Type B pancreatic cell (in vitro differentiated cells): ENCODE results near the gene C9orf78. TPM values are rescaled to one million over a fixed set of nuclear protein-coding genes. Genes with fewer than 3 reads are reported as not detected.

Source experiments
- DNase-seq: peaks from one replicate; pipeline ENCODE4 v3.0.0; 2021; ENCODE audit warnings: mixed read lengths; ENCODE audit not compliant: unreplicated experiment; ENCODE audit errors: extremely low spot score
- H3K27ac Mint-ChIP-seq: 2 replicates; pipeline ENCODE4 v1.8.0; 2021; ENCODE audit warnings: mild to moderate bottlenecking, mixed read lengths
- H3K27me3 Mint-ChIP-seq: 2 replicates; pipeline ENCODE4 v1.8.0; 2021; ENCODE audit warnings: mixed read lengths
- H3K36me3 Mint-ChIP-seq: 2 replicates; pipeline ENCODE4 v1.8.0; 2021; ENCODE audit warnings: mixed read lengths
- H3K4me1 Mint-ChIP-seq: one replicate; pipeline ENCODE4 v1.8.0; 2021; ENCODE audit warnings: mixed read lengths; ENCODE audit not compliant: unreplicated experiment
- H3K4me3 Mint-ChIP-seq: 2 replicates; pipeline ENCODE4 v1.8.0; 2021; ENCODE audit warnings: mild to moderate bottlenecking, mixed read lengths
- H3K9me3 Mint-ChIP-seq: 2 replicates; pipeline ENCODE4 v1.8.0; 2021; ENCODE audit warnings: mixed read lengths
- total RNA-seq: library from RNA; stranded (reverse); gene quantifications from 2 replicates; pipeline ENCODE4 v1.2.1, GENCODE V29; 2021; ENCODE audit warnings: low replicate concordance
- TF ChIP-seq, protein P1 (sequence below): fragments of 200-600 bp; sonication (generic); conservative IDR thresholded peaks from 2 replicates; pipeline ENCODE4 v1.5.0; 2021; ENCODE audit warnings: antibody characterized with exemption, mild to moderate bottlenecking

Gene C9orf78
- total RNA-seq, 1 donor from 2014 or later = 35.4 TPM

DNA sequence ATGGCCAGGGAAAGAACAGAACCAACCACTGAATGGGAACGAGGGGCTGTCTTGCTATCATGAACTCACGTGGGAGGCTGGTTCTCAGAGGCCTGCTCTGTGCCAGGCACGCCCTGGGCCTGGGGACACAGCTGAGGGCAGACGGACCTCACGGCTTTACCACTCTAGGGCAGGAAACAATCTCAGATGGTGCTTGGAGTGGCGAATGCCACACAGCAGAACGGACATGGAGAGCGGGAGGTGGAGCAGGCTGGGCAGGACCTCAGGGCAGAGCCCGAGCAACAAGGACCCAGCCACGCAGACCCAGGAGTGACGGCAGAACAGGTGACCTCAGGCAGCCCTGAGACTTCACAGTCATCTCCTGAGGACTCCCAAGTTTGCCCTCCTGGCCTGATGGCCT lies 19.8 kb downstream of the C9orf78 start:
- Mint-ChIP-seq H3K27me3 (no peaks in the 10 kb centered on the region), H3K4me3 (no peak overlapping the region), H3K36me3 (peaks cover 18% of the 10 kb centered on the region), H3K4me1 (peaks cover 4% of the 10 kb centered on the region), H3K27ac (peak overlapping the region; percentile 13), H3K9me3 (no peaks in the 10 kb centered on the region)
- DNase-seq = no peak
- TF ChIP-seq, protein P1, sequence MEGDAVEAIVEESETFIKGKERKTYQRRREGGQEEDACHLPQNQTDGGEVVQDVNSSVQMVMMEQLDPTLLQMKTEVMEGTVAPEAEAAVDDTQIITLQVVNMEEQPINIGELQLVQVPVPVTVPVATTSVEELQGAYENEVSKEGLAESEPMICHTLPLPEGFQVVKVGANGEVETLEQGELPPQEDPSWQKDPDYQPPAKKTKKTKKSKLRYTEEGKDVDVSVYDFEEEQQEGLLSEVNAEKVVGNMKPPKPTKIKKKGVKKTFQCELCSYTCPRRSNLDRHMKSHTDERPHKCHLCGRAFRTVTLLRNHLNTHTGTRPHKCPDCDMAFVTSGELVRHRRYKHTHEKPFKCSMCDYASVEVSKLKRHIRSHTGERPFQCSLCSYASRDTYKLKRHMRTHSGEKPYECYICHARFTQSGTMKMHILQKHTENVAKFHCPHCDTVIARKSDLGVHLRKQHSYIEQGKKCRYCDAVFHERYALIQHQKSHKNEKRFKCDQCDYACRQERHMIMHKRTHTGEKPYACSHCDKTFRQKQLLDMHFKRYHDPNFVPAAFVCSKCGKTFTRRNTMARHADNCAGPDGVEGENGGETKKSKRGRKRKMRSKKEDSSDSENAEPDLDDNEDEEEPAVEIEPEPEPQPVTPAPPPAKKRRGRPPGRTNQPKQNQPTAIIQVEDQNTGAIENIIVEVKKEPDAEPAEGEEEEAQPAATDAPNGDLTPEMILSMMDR = no peak

DNA sequence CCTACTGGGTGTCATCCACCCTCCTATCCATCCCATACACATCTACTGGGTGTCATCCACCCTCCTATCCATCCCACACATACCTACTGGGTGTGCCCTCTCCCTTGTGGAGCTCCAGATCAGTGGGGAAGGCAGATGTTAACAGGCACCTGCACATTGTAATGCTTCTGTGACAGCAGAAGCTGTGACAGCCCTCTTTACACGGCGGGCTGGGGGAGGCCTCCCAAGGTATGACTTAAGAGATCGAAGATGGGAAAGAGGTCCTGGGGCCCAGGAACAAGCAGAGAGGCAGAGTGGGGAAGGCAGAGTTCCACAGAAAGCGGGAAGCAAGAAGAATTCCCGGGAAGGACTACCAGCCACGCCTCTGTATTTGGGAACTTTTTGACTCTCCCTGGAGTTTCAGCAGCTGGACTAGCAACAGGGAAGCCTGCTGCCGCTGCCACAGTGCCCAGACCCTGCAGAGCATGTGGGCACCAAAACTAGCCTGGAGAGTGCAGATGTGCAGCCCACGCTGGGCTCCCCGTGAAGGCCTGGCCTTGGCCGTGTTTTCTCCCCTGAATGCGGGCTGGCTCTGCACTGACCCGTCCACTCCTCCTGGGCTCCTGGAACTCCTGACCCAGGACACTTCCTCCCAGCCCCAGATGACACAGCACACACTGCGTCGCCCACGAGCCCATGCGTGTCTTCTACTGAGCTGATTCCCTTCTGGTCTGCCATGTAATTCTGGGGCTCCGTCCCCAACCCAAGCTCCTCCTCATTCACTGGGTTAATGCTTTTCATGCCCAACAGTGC lies 20.4 kb downstream of the C9orf78 start:
- peaks cover 4% of the 10 kb centered on the region for H3K4me1 Mint-ChIP-seq
- no peak for DNase-seq
- no peak overlapping the region for H3K4me3 Mint-ChIP-seq
- H3K27me3 Mint-ChIP-seq = no peaks in the 10 kb centered on the region
- no peak overlapping the region for H3K27ac Mint-ChIP-seq
- TF ChIP-seq, protein P1 = no peak
- peaks cover 18% of the 10 kb centered on the region for H3K36me3 Mint-ChIP-seq
- H3K9me3 Mint-ChIP-seq = no peaks in the 10 kb centered on the region

- TF ChIP-seq, protein P1 = no peak
- H3K36me3 Mint-ChIP-seq = peaks cover 18% of the 10 kb centered on the region
- no peak overlapping the region for H3K27ac Mint-ChIP-seq
- peaks cover 4% of the 10 kb centered on the region for H3K4me1 Mint-ChIP-seq
- no peak for DNase-seq
- no peaks in the 10 kb centered on the region for H3K9me3 Mint-ChIP-seq
- no peak overlapping the region for H3K4me3 Mint-ChIP-seq
- H3K27me3 Mint-ChIP-seq = no peaks in the 10 kb centered on the region
These were observed 21.4 kb downstream of the C9orf78 start for GRCh38 chr9:129813661-129814060.

- H3K27ac Mint-ChIP-seq = no peak overlapping the region
- TF ChIP-seq, protein P1 = no peak
- peaks cover 15% of the 10 kb centered on the region for H3K36me3 Mint-ChIP-seq
These were observed 22.7 kb downstream of the C9orf78 start for GRCh38 chr9:129812385-129812784.

DNA sequence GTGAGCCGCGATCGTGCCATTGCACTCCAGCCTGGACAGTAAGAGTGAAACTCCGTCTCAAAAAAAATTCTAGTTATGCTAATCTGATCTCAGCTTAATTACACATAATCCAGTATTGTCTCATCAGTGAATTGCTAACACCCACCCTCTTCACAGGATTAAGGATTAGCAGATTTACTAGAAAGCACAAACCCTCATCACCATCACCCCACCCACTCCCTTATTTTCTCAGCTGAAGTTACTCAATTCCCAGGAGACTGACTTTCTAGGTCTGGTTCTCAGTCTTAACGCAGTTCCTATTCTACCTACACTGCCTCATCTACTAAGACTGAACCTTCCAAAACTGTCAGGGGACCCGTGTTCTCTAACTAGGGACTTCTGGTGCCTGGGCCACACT lies 23.1 kb downstream of the C9orf78 start:
- Mint-ChIP-seq H3K27ac (no peak overlapping the region), H3K4me3 (no peak overlapping the region), H3K27me3 (no peaks in the 10 kb centered on the region), H3K36me3 (peaks cover 19% of the 10 kb centered on the region), H3K9me3 (no peaks in the 10 kb centered on the region), H3K4me1 (peaks cover 4% of the 10 kb centered on the region)
- TF ChIP-seq, protein P1 = no peak
- no peak for DNase-seq

More at GRCh38 chr9:129812385-129812784, 22.7 kb downstream of the C9orf78 start:
- Mint-ChIP-seq H3K27me3 (no peaks in the 10 kb centered on the region), H3K4me1 (peaks cover 4% of the 10 kb centered on the region), H3K9me3 (no peaks in the 10 kb centered on the region), H3K4me3 (no peak overlapping the region)
- no peak for DNase-seq
